ENCODE data around the gene UXS1. TPM values are rescaled to one million over a fixed set of nuclear protein-coding genes. Genes with fewer than 3 reads are reported as not detected.

UXS1 gene
- polyA plus RNA-seq, 4 donors = 5.1 to 45.4 (median 10.9) TPM

DNA sequence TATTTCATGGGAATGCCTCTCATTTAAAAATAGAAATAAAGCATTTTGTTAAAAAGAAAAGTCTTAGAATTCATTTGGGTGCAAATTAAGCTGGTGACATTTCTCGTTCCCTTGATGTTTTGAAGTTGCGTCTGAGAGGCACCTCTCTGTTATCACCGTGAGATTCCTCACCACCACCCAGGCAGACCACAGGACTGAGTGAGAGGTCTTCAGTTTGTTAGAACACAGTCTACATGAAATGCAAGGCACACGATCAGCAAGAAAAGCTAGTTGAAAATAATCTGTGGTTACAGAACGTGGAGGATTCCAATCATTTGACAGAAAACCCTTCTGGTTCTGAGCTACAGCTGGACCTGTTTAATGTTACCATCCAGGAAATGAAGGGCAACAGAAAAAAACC is 116.0 kb downstream of the UXS1 start:
- no peak for DNase-seq
- Histone ChIP-seq H3K4me3 (ENCODE audit: low read depth in 1 of 3, low read length in 3 of 3) (no peak overlapping the region), H3K9me3 (ENCODE audit: control insufficient read depth in 2 of 2, insufficient read depth in 1 of 2, low read depth in 1 of 2, low read length in 1 of 2) (no peaks in the 10 kb centered on the region), H3K27ac (ENCODE audit: low read depth in 1 of 3, low read length in 2 of 3) (no peak overlapping the region), H3K27me3 (ENCODE audit: control insufficient read depth in 3 of 3, insufficient read depth in 3 of 3, low read length in 3 of 3) (no peaks in the 10 kb centered on the region), H3K36me3 (ENCODE audit: control insufficient read depth in 3 of 3, insufficient read depth in 2 of 3, low read depth in 1 of 3, low read length in 3 of 3) (no peaks in the 10 kb centered on the region), H3K4me1 (ENCODE audit: control insufficient read depth in 3 of 3, insufficient read depth in 2 of 3, low read depth in 1 of 3, low read length in 2 of 3) (no peaks in the 10 kb centered on the region)
- FAIRE-seq = no peak
- WGBS, 3 donors = 74 to 85% (median 82%) methylated on average over 5 of the region's 5 CpGs

- Histone ChIP-seq H3K9me3 (ENCODE audit: control insufficient read depth in 2 of 2, insufficient read depth in 1 of 2, low read depth in 1 of 2, low read length in 1 of 2) (no peaks in the 10 kb centered on the region), H3K4me3 (ENCODE audit: low read depth in 1 of 3, low read length in 3 of 3) (no peak overlapping the region), H3K36me3 (ENCODE audit: control insufficient read depth in 3 of 3, insufficient read depth in 2 of 3, low read depth in 1 of 3, low read length in 3 of 3) (no peaks in the 10 kb centered on the region), H3K4me1 (ENCODE audit: control insufficient read depth in 3 of 3, insufficient read depth in 2 of 3, low read depth in 1 of 3, low read length in 2 of 3) (no peaks in the 10 kb centered on the region), H3K27ac (ENCODE audit: low read depth in 1 of 3, low read length in 2 of 3) (no peak overlapping the region), H3K27me3 (ENCODE audit: control insufficient read depth in 3 of 3, insufficient read depth in 3 of 3, low read length in 3 of 3) (no peaks in the 10 kb centered on the region)
- WGBS, 3 donors = 41 to 61% (median 47%) methylated on average over 1 of the region's 1 CpG
- DNase-seq = no peak
- no peak for FAIRE-seq
Observed at GRCh38 chr2:106076941-106077340, 117.2 kb downstream of the UXS1 start.

GRCh38 chr2:106075048-106075447 is 119.1 kb downstream of the UXS1 start:
- Histone ChIP-seq H3K27ac (ENCODE audit: low read depth in 1 of 3, low read length in 2 of 3) (no peak overlapping the region), H3K9me3 (ENCODE audit: control insufficient read depth in 2 of 2, insufficient read depth in 1 of 2, low read depth in 1 of 2, low read length in 1 of 2) (no peaks in the 10 kb centered on the region), H3K4me3 (ENCODE audit: low read depth in 1 of 3, low read length in 3 of 3) (no peak overlapping the region), H3K36me3 (ENCODE audit: control insufficient read depth in 3 of 3, insufficient read depth in 2 of 3, low read depth in 1 of 3, low read length in 3 of 3) (no peaks in the 10 kb centered on the region), H3K4me1 (ENCODE audit: control insufficient read depth in 3 of 3, insufficient read depth in 2 of 3, low read depth in 1 of 3, low read length in 2 of 3) (no peaks in the 10 kb centered on the region), H3K27me3 (ENCODE audit: control insufficient read depth in 3 of 3, insufficient read depth in 3 of 3, low read length in 3 of 3) (no peaks in the 10 kb centered on the region)
- FAIRE-seq (no peak), DNase-seq (no peak)
- WGBS, 3 donors = 85 to 91% (median 86%) methylated on average over 3 of the region's 3 CpGs

GRCh38 chr2:106073678-106074406 is 120.3 kb downstream of the UXS1 start:
- no peak overlapping the region for H3K4me3 ChIP-seq (ENCODE audit: low read depth in 1 of 3, low read length in 3 of 3)
- no peaks in the 10 kb centered on the region for H3K36me3 ChIP-seq (ENCODE audit: control insufficient read depth in 3 of 3, insufficient read depth in 2 of 3, low read depth in 1 of 3, low read length in 3 of 3)
- WGBS, 3 donors = 86 to 92% (median 91%) methylated on average over 17 of the region's 17 CpGs
- H3K4me1 ChIP-seq (ENCODE audit: control insufficient read depth in 3 of 3, insufficient read depth in 2 of 3, low read depth in 1 of 3, low read length in 2 of 3) = no peaks in the 10 kb centered on the region
- H3K27me3 ChIP-seq (ENCODE audit: control insufficient read depth in 3 of 3, insufficient read depth in 3 of 3, low read length in 3 of 3) = no peaks in the 10 kb centered on the region
- H3K27ac ChIP-seq (ENCODE audit: low read depth in 1 of 3, low read length in 2 of 3) = no peak overlapping the region
- FAIRE-seq = no peak
- no peak for DNase-seq
- no peaks in the 10 kb centered on the region for H3K9me3 ChIP-seq (ENCODE audit: control insufficient read depth in 2 of 2, insufficient read depth in 1 of 2, low read depth in 1 of 2, low read length in 1 of 2)

DNA sequence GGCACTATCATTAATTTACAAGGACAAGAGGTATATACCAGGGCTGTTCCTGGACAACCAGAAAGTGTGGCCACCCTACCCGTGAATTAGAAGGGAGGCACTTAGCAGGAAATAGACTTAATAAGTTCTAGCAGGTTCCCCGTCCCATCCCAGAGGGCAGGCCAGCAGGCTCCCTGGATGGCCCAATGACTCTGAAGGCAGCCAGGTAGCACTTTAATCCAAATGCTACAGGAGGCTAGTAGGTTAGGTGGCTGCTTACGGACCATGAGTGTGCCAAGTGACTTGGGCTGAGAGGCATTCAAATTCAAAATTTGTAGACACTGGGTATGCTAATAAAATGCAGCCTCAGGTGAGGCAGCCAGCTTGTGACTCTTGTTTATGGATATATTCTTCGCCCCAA is 123.9 kb downstream of the UXS1 start:
- FAIRE-seq (no peak), DNase-seq (no peak)
- H3K27me3 ChIP-seq (ENCODE audit: control insufficient read depth in 3 of 3, insufficient read depth in 3 of 3, low read length in 3 of 3) = peaks cover 0 to 14% (median 11%) of the 10 kb centered on the region in 3 donors
- no peaks in the 10 kb centered on the region for H3K36me3 ChIP-seq (ENCODE audit: control insufficient read depth in 3 of 3, insufficient read depth in 2 of 3, low read depth in 1 of 3, low read length in 3 of 3)
- H3K4me3 ChIP-seq (ENCODE audit: low read depth in 1 of 3, low read length in 3 of 3) = no peak overlapping the region
- WGBS, 3 donors = 87 to 93% (median 91%) methylated on average over 4 of the region's 4 CpGs
- no peak overlapping the region for H3K27ac ChIP-seq (ENCODE audit: low read depth in 1 of 3, low read length in 2 of 3)
- H3K4me1 ChIP-seq (ENCODE audit: control insufficient read depth in 3 of 3, insufficient read depth in 2 of 3, low read depth in 1 of 3, low read length in 2 of 3) = peaks cover 0 to 4% (median 0%) of the 10 kb centered on the region in 3 donors
- no peaks in the 10 kb centered on the region for H3K9me3 ChIP-seq (ENCODE audit: control insufficient read depth in 2 of 2, insufficient read depth in 1 of 2, low read depth in 1 of 2, low read length in 1 of 2)

DNA sequence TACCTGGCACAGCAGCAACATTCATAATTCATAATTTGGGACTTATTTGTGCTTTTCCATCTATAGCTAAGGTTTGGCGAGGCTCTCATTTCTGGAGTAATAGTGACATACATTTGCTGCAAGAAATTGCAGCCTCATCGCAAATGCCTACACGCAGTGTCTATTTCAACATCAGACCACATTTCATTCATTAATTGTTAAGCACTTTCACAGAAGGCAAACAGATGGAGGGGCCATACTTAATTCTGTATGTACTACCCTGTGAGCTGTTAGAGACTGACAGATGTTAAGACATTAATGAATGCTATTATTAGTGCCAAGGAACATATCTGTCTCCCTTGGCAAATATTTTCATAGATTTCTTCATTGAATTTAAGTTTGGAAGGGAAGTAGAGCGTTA is 125.7 kb downstream of the UXS1 start:
- DNase-seq (no peak), FAIRE-seq (no peak)
- H3K4me3 ChIP-seq (ENCODE audit: low read depth in 1 of 3, low read length in 3 of 3) = no peak overlapping the region
- peaks cover 0 to 4% (median 0%) of the 10 kb centered on the region in 3 donors for H3K4me1 ChIP-seq (ENCODE audit: control insufficient read depth in 3 of 3, insufficient read depth in 2 of 3, low read depth in 1 of 3, low read length in 2 of 3)
- H3K27ac ChIP-seq (ENCODE audit: low read depth in 1 of 3, low read length in 2 of 3) = no peak overlapping the region
- 71 to 89% (median 83%) methylated on average over 4 of the region's 4 CpGs for WGBS, 3 donors
- no peaks in the 10 kb centered on the region for H3K9me3 ChIP-seq (ENCODE audit: control insufficient read depth in 2 of 2, insufficient read depth in 1 of 2, low read depth in 1 of 2, low read length in 1 of 2)
- H3K27me3 ChIP-seq (ENCODE audit: control insufficient read depth in 3 of 3, insufficient read depth in 3 of 3, low read length in 3 of 3) = peaks cover 0 to 22% (median 17%) of the 10 kb centered on the region in 3 donors
- H3K36me3 ChIP-seq (ENCODE audit: control insufficient read depth in 3 of 3, insufficient read depth in 2 of 3, low read depth in 1 of 3, low read length in 3 of 3) = no peaks in the 10 kb centered on the region

DNA sequence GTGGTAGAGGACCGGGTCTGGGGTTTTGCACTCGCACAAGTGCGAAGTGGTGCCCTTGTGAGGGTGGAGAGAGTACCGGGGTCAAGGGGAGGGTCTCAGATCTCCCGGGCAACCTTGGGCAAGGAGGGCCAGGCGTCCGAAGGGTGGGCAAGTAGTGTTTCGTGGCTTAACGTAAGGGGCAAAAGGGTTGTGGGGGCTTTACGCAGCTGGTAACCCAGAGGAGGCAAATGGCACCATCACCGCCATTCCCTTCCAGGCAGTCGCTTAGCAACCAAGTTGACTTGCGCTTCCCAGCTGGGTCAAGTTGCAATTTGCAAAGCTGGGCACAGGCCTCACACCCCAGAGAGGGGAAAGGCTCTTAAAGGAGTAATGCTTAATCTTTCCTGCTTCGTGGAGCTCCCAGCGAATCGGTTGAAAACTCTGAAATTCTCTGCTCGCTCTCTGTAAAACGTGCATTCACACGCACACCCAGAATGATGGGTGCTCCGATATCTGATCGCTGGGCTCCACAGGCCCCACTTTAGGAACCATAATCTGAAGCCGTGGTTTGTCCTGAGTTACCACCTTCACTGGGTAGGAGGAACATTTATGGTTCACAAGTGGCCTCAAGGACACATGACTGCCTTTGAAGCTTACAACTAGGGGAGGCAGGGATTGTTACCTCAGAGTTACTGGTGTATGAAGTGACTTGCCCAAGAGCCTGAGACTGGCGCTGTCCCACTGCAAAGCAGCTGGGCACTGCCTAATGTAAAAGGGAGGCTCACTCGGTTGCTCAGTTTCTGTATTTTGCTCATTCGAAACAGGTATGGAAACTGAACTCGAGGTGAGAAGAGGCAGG is 127.9 kb downstream of the UXS1 start:
- Histone ChIP-seq H3K4me1 (ENCODE audit: control insufficient read depth in 3 of 3, insufficient read depth in 2 of 3, low read depth in 1 of 3, low read length in 2 of 3) (peaks cover 0 to 4% (median 0%) of the 10 kb centered on the region in 3 donors), H3K27ac (ENCODE audit: low read depth in 1 of 3, low read length in 2 of 3) (no peak overlapping the region), H3K9me3 (ENCODE audit: control insufficient read depth in 2 of 2, insufficient read depth in 1 of 2, low read depth in 1 of 2, low read length in 1 of 2) (no peaks in the 10 kb centered on the region), H3K4me3 (ENCODE audit: low read depth in 1 of 3, low read length in 3 of 3) (peak overlapping the region in 1 of 3 donors; percentile 31), H3K36me3 (ENCODE audit: control insufficient read depth in 3 of 3, insufficient read depth in 2 of 3, low read depth in 1 of 3, low read length in 3 of 3) (no peaks in the 10 kb centered on the region), H3K27me3 (ENCODE audit: control insufficient read depth in 3 of 3, insufficient read depth in 3 of 3, low read length in 3 of 3) (peaks cover 0 to 25% (median 17%) of the 10 kb centered on the region in 3 donors)
- 38 to 57% (median 52%) methylated on average over 26 of the region's 26 CpGs for WGBS, 3 donors
- DNase-seq (peak in 1 of 2 donors; percentile 35), FAIRE-seq (no peak)

DNA sequence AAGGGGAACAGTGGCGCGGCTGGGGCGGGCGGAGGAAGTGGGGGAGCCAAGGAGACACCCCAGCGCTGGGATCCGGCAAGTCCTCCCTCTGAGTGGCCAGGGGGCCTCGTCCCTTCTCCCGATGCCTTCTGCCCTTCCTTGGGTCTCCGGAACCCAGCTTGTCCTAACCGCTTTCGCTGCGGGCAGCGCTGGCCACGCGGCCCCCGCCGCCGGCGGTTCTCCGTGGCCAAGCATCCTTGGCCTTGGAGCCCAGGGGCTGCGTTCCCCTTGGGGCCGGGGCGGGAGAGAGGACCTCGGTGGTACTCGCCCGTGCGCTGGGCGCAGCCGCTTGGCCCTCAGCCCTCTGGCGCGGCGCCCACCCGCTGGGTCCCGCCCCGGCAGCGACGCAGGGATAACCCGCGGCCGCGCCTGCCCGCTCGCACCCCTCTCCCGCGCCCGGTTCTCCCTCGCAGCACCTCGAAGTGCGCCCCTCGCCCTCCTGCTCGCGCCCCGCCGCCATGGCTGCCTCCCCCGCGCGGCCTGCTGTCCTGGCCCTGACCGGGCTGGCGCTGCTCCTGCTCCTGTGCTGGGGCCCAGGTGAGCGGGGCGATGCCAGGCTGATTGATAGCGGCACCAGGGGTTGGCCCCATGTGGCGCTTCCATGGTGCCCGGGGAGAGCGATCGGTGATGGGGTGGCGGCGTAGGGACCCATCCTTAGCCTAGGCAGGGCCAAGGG is 128.7 kb downstream of the UXS1 start:
- FAIRE-seq (no peak), DNase-seq (peak in 1 of 2 donors; percentile 40)
- peaks cover 0 to 2% of the 10 kb centered on the region in 2 donors for H3K9me3 ChIP-seq (ENCODE audit: control insufficient read depth in 2 of 2, insufficient read depth in 1 of 2, low read depth in 1 of 2, low read length in 1 of 2)
- H3K36me3 ChIP-seq (ENCODE audit: control insufficient read depth in 3 of 3, insufficient read depth in 2 of 3, low read depth in 1 of 3, low read length in 3 of 3) = no peaks in the 10 kb centered on the region
- peaks cover 0 to 25% (median 17%) of the 10 kb centered on the region in 3 donors for H3K27me3 ChIP-seq (ENCODE audit: control insufficient read depth in 3 of 3, insufficient read depth in 3 of 3, low read length in 3 of 3)
- peak overlapping the region in 1 of 3 donors; percentile 31 for H3K4me3 ChIP-seq (ENCODE audit: low read depth in 1 of 3, low read length in 3 of 3)
- peaks cover 0 to 4% (median 0%) of the 10 kb centered on the region in 3 donors for H3K4me1 ChIP-seq (ENCODE audit: control insufficient read depth in 3 of 3, insufficient read depth in 2 of 3, low read depth in 1 of 3, low read length in 2 of 3)
- 7 to 14% (median 10%) methylated on average over 46 to 68 of the region's 68 CpGs for WGBS, 3 donors
- H3K27ac ChIP-seq (ENCODE audit: low read depth in 1 of 3, low read length in 2 of 3) = no peak overlapping the region

All from small intestine (tissue), 7 donors.